ENCODE data around the gene CERKL. TPM values are rescaled to one million over a fixed set of nuclear protein-coding genes. Genes with fewer than 3 reads are reported as not detected.

The CERKL gene
- total and polyA plus RNA-seq, 2 donors (not counting 1 experiment from before 2014, with no cell fraction given), result 0.03 TPM; not detected in 1

- Histone ChIP-seq H3K9ac (ENCODE audit: low read length) (no peak overlapping the region), H3K27me3 (replicated peaks in 1 of 4; ENCODE audit: control extremely low read depth in 1 of 4, control insufficient read depth in 3 of 4, insufficient read depth in 4 of 4, low read length in 3 of 4) (no peaks in the 10 kb centered on the region), H3K4me3 (ENCODE audit: control extremely low read depth in 1 of 5, extremely low read depth in 1 of 5, insufficient read depth in 1 of 5, low read depth in 2 of 5, low read length in 4 of 5) (no peak overlapping the region), H3K4me1 (ENCODE audit: control insufficient read depth in 2 of 2, insufficient read depth in 2 of 2, low read length in 2 of 2) (peaks cover 4 to 8% of the 10 kb centered on the region in 2 donors), H3K79me2 (ENCODE audit: control insufficient read depth, insufficient read depth, low read length) (no peaks in the 10 kb centered on the region), H3K4me2 (replicated peaks; ENCODE audit: low read depth, low read length, poor library complexity, severe bottlenecking) (peak overlapping the region; percentile 23), H2AFZ (ENCODE audit: insufficient read depth, low read depth, low read length, poor library complexity, severe bottlenecking) (peak overlapping the region; percentile 3), H3K9me3 (ENCODE audit: control extremely low read depth in 1 of 3, control insufficient read depth in 2 of 3, insufficient read depth in 1 of 3, low read length in 2 of 3) (no peaks in the 10 kb centered on the region), H3K27ac (ENCODE audit: low read length in 2 of 2) (no peak overlapping the region), H4K20me1 (ENCODE audit: control insufficient read depth, insufficient read depth, low read length, poor library complexity, severe bottlenecking) (no peaks in the 10 kb centered on the region), H3K36me3 (replicated peaks in 1 of 2; ENCODE audit: control extremely low read depth in 1 of 2, control insufficient read depth in 1 of 2, extremely low read depth in 1 of 2, insufficient read depth in 2 of 2, low read length in 1 of 2) (no peaks in the 10 kb centered on the region)
- intact Hi-C loops (cut with micrococcal nuclease), result no loop called here
- Mint-ChIP-seq H3K4me3 (peak overlapping the region; percentile 15), H3K4me1 (peaks cover 17% of the 10 kb centered on the region), H3K27ac (no peak overlapping the region), H3K9me3 (ENCODE audit: insufficient read depth) (no peaks in the 10 kb centered on the region), H3K27me3 (peaks cover 4% of the 10 kb centered on the region)
- TF ChIP-seq EZH2 (IDR thresholded peaks at IDR 0.05; ENCODE audit: borderline replicate concordance, insufficient read depth, low read depth, low read length, poor library complexity, severe bottlenecking) (no peak), CTCF (IDR thresholded peaks at IDR 0.05) (no peak)
- CTCF ChIA-PET, result interaction anchor here (1.2 kb wide), 1 partner anchor 128 kb away, joined by 3 read pairs; no protein-coding TSS in a partner anchor
- peak; percentile 43 for ATAC-seq (ENCODE audit: low read depth)
- POLR2A ChIA-PET, result no interaction called here
- WGBS (ENCODE audit: insufficient coverage), result 0% methylated on average over 1 of the region's 4 CpGs
- peak; percentile 12 for DNase-seq
These were observed 70.3 kb downstream of the CERKL start for GRCh38 chr2:181586569-181587081.

DNA sequence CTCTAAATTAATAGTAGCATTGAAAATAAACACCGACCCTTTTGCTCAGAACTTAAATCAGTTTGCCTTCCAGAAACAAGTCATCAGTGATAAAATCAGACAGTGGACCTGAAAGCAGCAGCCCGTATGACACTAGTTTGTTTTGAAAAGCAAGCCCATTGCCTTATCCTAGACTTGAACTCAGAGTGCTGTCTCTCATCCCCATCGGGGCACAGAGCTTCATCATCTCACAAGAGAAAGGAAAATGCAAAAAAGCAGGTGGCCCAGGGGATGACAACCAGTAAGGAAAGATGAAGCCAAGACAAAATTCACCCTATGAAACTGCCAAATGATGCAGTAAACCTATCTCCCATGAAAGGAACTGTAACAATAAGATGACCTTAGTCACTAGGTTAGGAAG is 71.2 kb downstream of the CERKL start:
- 72% methylated on average over 3 of the region's 3 CpGs for WGBS (ENCODE audit: insufficient coverage)
- intact Hi-C loops (cut with micrococcal nuclease), result no loop called here
- ChIA-PET CTCF (no interaction called here), POLR2A (no interaction called here)
- Histone ChIP-seq H3K4me1 (ENCODE audit: control insufficient read depth in 2 of 2, insufficient read depth in 2 of 2, low read length in 2 of 2) (peaks cover 4 to 8% of the 10 kb centered on the region in 2 donors), H3K27me3 (replicated peaks in 1 of 4; ENCODE audit: control extremely low read depth in 1 of 4, control insufficient read depth in 3 of 4, insufficient read depth in 4 of 4, low read length in 3 of 4) (no peaks in the 10 kb centered on the region), H3K36me3 (replicated peaks in 1 of 2; ENCODE audit: control extremely low read depth in 1 of 2, control insufficient read depth in 1 of 2, extremely low read depth in 1 of 2, insufficient read depth in 2 of 2, low read length in 1 of 2) (no peaks in the 10 kb centered on the region), H3K4me2 (replicated peaks; ENCODE audit: low read depth, low read length, poor library complexity, severe bottlenecking) (no peak overlapping the region), H3K4me3 (ENCODE audit: control extremely low read depth in 1 of 5, extremely low read depth in 1 of 5, insufficient read depth in 1 of 5, low read depth in 2 of 5, low read length in 4 of 5) (no peak overlapping the region), H3K27ac (ENCODE audit: low read length in 2 of 2) (no peak overlapping the region), H3K79me2 (ENCODE audit: control insufficient read depth, insufficient read depth, low read length) (no peaks in the 10 kb centered on the region), H2AFZ (ENCODE audit: insufficient read depth, low read depth, low read length, poor library complexity, severe bottlenecking) (no peak overlapping the region), H3K9me3 (ENCODE audit: control extremely low read depth in 1 of 3, control insufficient read depth in 2 of 3, insufficient read depth in 1 of 3, low read length in 2 of 3) (no peaks in the 10 kb centered on the region), H4K20me1 (ENCODE audit: control insufficient read depth, insufficient read depth, low read length, poor library complexity, severe bottlenecking) (no peaks in the 10 kb centered on the region), H3K9ac (ENCODE audit: low read length) (no peak overlapping the region)
- Mint-ChIP-seq H3K9me3 (ENCODE audit: insufficient read depth) (no peaks in the 10 kb centered on the region), H3K4me3 (no peak overlapping the region), H3K27me3 (peaks cover 8% of the 10 kb centered on the region), H3K27ac (no peak overlapping the region), H3K4me1 (peaks cover 17% of the 10 kb centered on the region)
- no peak for ATAC-seq (ENCODE audit: low read depth)
- TF ChIP-seq CTCF (IDR thresholded peaks at IDR 0.05) (no peak), EZH2 (IDR thresholded peaks at IDR 0.05; ENCODE audit: borderline replicate concordance, insufficient read depth, low read depth, low read length, poor library complexity, severe bottlenecking) (no peak)
- DNase-seq, result no peak

Measured in B cell (primary cell).